PC-3 (cell line): ENCODE measurements around the gene PLAAT3.

ENCODE experiments used
- EZH2 ChIP-seq: fragments of 300-600 bp; sonication (generic); IDR thresholded peaks from one replicate; pipeline ENCODE4 v1.6.1; 2017; ENCODE audit warnings: antibody characterized with exemption, mild to moderate bottlenecking, low read length; ENCODE audit not compliant: unreplicated experiment
- EZH2phosphoT487 ChIP-seq: fragments of 300-600 bp; sonication (generic); IDR thresholded peaks from 2 replicates; pipeline ENCODE4 v1.6.1; 2018; ENCODE audit warnings: mild to moderate bottlenecking, antibody characterized with exemption, low read length, borderline replicate concordance
- TF ChIP-seq, protein P1 (sequence below): fragments of 300-600 bp; sonication (generic); conservative IDR thresholded peaks from 2 replicates; pipeline ENCODE4 v1.5.1; 2017; ENCODE audit warnings: antibody characterized with exemption, low read depth, mild to moderate bottlenecking, low read length

DNA sequence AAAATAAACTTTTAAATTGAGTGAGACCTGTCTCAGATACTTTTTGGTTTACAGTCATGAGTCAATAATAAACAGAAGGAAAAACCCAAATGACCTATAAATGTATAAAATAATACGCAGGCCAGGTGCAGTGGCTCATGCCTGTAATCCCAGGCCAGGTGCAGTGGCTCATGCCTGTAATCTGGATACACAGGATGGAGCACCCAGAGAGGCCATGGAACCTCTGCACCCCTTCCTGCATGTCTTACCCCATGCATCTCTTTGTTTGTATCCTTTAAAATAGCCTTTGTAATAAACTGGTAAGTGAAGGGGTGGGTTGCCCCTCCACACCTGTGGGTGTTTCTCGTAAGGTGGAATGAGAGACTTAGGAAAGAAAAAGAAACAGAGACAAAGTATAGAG is 86.6 kb downstream of the PLAAT3 start:
- TF ChIP-seq, protein P1, sequence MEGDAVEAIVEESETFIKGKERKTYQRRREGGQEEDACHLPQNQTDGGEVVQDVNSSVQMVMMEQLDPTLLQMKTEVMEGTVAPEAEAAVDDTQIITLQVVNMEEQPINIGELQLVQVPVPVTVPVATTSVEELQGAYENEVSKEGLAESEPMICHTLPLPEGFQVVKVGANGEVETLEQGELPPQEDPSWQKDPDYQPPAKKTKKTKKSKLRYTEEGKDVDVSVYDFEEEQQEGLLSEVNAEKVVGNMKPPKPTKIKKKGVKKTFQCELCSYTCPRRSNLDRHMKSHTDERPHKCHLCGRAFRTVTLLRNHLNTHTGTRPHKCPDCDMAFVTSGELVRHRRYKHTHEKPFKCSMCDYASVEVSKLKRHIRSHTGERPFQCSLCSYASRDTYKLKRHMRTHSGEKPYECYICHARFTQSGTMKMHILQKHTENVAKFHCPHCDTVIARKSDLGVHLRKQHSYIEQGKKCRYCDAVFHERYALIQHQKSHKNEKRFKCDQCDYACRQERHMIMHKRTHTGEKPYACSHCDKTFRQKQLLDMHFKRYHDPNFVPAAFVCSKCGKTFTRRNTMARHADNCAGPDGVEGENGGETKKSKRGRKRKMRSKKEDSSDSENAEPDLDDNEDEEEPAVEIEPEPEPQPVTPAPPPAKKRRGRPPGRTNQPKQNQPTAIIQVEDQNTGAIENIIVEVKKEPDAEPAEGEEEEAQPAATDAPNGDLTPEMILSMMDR, result no peak
- TF ChIP-seq EZH2 (no peak), EZH2phosphoT487 (no peak)
